Tibial artery (tissue), 4 donors: ENCODE data around the gene NLRC5.

ENCODE experiments used
- DNase-seq, 2 donors: peaks; one replicate each; pipeline ENCODE4 v3.0.0-alpha.2; 2019
- H3K27ac ChIP-seq, 2 donors: fragments of 200-600 bp; sonication (generic) in 1 of 2; 1 replicate in 1 of 2; 2 replicates in 1 of 2; pipeline ENCODE4 v1.5.1; 2018 to 2019; ENCODE audit warnings: mild to moderate bottlenecking in 1 of 2
- H3K27me3 ChIP-seq, 2 donors: fragments of 200-600 bp; sonication (generic) in 1 of 2; one replicate each; pipeline versions ENCODE4 v1.5.1 to v1.6.0; 2016 to 2019
- H3K36me3 ChIP-seq, 3 donors: fragments of 200-600 bp; sonication (generic) in 2 of 3; one replicate each; pipeline ENCODE4 v1.5.1; 2016 to 2019; ENCODE audit warnings: mild to moderate bottlenecking in 2 of 3
- H3K4me1 ChIP-seq, 4 donors: fragments of 200-600 bp; sonication (generic) in 2 of 4; 1 replicate in 3 of 4; 2 replicates in 1 of 4; pipeline ENCODE4 v1.5.1; 2016 to 2019
- H3K4me3 ChIP-seq, 2 donors: fragments of 200-600 bp; sonication (generic) in 1 of 2; 1 replicate in 1 of 2; 2 replicates in 1 of 2; pipeline ENCODE4 v1.5.1; 2018 to 2019; ENCODE audit warnings: mild to moderate bottlenecking in 2 of 2
- H3K9me3 ChIP-seq, 3 donors: fragments of 200-600 bp; sonication (generic) in 1 of 3; one replicate each; pipeline ENCODE4 v1.5.1; 2016 to 2019
- intact Hi-C: fragments of 100-400 bp; cut with DNase I; formaldehyde crosslinking; loops from one replicate; pipeline ENCODE4 v1.15.0; 2023; ENCODE audit warnings: low total_unique reads
- TF ChIP-seq, protein P1 (sequence below), 2 experiments: fragments of 200-600 bp in 1 of 2; fragments of 450-650 bp in 1 of 2; IDR thresholded peaks; one replicate each; pipeline ENCODE4 v1.5.1; 2017 to 2019; ENCODE audit warnings: antibody characterized with exemption in 2 of 2, mild to moderate bottlenecking in 1 of 2, moderate library complexity in 1 of 2

NLRC5 gene

DNA sequence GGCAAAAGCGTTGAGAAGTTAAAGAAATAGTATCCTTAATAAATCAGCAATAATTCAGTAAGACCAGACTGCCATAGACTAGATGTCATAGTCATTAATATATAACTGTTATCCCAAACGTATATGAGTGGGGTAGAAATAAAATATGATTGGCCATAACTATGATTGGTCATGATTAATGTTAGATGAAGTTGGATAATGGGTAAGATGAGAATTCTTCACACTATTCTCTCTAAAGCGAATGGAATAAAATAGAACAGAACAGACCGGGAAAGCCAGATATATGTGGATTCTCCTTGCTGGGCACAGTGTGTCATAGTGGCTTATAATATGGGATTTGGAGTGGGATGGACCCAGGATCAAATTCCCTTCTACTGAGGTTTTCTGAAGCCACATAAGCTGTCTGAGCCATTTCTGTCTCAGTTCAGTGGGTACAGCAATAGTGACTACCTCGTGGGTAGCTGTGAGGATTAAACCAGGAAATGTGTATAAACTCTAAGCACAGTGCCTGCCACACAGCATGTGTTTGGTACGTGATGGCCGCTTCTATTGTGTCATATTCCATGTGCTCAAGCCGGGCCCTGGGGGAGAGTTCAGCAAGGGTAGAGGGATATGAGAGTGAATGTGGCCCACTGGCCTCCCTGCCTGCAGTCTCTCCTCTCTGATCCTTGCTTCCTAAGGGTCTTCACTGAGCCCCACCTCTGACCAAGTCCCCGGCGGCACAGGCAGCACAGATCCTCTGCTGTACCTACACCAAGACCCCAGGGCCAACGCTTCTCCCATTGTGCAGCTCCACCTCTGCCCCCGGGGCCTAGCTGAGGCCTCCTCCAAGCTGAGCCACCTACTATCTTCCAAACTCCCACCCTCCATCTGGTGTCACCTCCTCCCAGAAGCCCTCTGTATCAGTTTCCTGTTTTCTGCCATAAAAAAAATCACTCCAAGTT lies 23.9 kb upstream of the NLRC5 start:
- Histone ChIP-seq H3K27me3 (no peaks in the 10 kb centered on the region), H3K4me1 (peaks cover 0 to 21% (median 12%) of the 10 kb centered on the region in 4 donors), H3K4me3 (no peak overlapping the region), H3K9me3 (no peaks in the 10 kb centered on the region), H3K27ac (no peak overlapping the region), H3K36me3 (no peaks in the 10 kb centered on the region)
- TF ChIP-seq, protein P1, sequence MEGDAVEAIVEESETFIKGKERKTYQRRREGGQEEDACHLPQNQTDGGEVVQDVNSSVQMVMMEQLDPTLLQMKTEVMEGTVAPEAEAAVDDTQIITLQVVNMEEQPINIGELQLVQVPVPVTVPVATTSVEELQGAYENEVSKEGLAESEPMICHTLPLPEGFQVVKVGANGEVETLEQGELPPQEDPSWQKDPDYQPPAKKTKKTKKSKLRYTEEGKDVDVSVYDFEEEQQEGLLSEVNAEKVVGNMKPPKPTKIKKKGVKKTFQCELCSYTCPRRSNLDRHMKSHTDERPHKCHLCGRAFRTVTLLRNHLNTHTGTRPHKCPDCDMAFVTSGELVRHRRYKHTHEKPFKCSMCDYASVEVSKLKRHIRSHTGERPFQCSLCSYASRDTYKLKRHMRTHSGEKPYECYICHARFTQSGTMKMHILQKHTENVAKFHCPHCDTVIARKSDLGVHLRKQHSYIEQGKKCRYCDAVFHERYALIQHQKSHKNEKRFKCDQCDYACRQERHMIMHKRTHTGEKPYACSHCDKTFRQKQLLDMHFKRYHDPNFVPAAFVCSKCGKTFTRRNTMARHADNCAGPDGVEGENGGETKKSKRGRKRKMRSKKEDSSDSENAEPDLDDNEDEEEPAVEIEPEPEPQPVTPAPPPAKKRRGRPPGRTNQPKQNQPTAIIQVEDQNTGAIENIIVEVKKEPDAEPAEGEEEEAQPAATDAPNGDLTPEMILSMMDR (IDR thresholded peaks at IDR 0.05): no peak
- intact Hi-C loops: no loop called here
- no peak for DNase-seq

DNA sequence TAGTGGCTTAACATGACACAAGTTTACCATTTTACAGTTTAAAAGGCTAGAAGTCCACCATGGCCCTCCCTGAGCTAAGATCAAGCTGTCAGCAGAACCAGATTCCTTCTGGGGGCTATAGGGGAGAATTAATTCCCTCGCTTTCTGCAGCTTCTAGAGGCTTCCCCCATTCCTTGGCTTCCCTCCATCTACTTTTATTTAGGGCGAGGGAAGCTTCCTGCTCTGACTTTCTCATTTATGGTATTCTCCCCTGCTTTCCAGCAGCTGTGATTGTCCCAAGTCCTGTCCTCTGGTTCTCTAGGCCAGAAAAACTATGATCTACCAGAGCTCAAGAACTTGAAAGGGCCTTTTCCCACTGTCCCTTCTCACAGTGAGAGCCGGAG lies 23.3 kb upstream of the NLRC5 start:
- H3K27me3 ChIP-seq: no peaks in the 10 kb centered on the region
- TF ChIP-seq, protein P1 (IDR thresholded peaks at IDR 0.05): no peak
- H3K36me3 ChIP-seq: no peaks in the 10 kb centered on the region
- intact Hi-C loops: no loop called here
- no peak overlapping the region for H3K4me3 ChIP-seq
- H3K9me3 ChIP-seq: no peaks in the 10 kb centered on the region
- no peak overlapping the region for H3K27ac ChIP-seq
- peaks cover 0 to 16% (median 12%) of the 10 kb centered on the region in 4 donors for H3K4me1 ChIP-seq
- DNase-seq: no peak

DNA sequence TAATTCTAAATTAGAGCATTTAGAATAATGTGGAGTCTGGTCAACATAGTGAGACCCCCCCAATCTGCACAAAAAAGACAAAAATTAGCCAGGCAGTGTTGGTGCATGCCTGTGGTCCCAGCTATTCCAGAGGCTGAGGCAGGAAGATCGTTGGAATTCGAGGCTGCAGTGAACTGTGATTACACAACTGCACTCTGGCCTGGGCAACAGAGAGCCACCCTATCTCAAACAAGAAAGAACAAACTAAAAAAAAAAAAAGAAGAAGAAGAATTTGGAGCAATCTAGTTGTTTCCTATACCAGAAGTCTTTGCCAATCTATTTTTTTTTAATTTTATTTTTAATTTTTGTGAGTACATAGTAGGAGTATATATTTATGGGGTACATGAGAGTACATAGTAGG lies 21.6 kb upstream of the NLRC5 start:
- Histone ChIP-seq H3K9me3 (no peaks in the 10 kb centered on the region), H3K4me1 (peaks cover 0 to 8% (median 6%) of the 10 kb centered on the region in 4 donors), H3K36me3 (no peaks in the 10 kb centered on the region), H3K27ac (no peak overlapping the region), H3K27me3 (no peaks in the 10 kb centered on the region), H3K4me3 (no peak overlapping the region)
- no peak for DNase-seq
- intact Hi-C loops: no loop called here
- TF ChIP-seq, protein P1 (IDR thresholded peaks at IDR 0.05): no peak

DNA sequence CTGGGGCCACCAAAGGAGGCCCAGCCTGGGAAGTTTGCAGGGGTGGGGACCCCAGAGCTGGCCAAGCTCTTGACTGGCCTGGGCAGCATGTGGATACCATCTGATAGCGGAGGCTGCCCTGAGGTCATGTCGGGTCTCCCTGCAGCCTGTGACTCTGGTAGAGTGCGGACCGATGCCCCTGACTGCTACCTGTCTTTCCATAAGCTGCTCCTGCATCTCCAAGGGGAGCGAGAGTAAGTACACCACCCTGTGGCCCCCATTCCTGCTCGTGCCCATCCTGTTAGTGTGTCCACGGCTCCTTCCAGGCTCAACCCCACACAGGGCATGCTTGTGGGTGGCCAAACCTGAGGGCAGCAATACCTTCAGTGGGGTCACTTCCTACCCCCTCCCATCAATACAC lies 19.6 kb upstream of the NLRC5 start:
- Histone ChIP-seq H3K36me3 (no peaks in the 10 kb centered on the region), H3K27me3 (no peaks in the 10 kb centered on the region), H3K4me3 (no peak overlapping the region), H3K27ac (no peak overlapping the region), H3K9me3 (no peaks in the 10 kb centered on the region), H3K4me1 (peaks cover 0 to 8% (median 2%) of the 10 kb centered on the region in 4 donors)
- intact Hi-C loops: no loop called here
- TF ChIP-seq, protein P1 (IDR thresholded peaks at IDR 0.05): no peak
- DNase-seq: no peak

DNA sequence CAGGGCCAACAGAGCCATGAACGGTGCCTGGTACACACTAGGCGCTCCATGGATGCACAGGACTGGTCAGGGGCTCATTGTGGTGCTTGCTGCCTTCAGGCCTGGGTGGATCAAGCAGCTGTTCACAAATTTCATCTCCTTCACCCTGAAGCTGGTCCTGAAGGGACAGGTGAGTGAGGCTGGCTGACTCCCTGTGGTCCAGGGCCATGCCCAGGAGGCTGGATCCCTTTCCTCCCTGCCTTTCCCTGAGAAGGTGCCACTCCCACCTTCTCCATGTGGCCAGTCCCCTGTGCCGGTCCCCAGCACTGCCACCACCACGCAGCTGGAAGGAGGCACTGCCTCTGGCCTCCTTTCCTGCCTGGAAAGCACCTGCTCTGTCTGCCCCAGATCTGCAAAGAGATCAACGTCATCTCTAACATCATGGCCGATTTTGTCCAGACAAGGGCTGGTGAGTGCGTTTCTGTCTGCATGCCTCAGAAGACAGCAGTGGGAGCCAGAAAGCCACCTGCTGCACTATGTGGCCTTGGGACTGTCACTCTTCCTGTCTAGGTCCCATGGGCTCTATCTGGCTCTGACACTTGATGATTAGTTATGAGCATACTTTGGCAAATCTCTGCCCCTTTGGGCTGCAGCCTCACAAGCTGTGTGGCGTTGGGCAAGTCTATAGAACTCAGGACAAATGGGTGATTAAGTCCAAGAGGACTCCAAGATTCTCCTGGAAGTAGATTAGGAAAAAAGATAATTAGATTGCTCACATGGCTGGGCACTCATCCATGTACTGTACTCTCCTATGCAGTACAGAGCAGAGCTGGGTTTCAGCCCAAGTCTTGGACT lies 18.2 kb upstream of the NLRC5 start:
- H3K9me3 ChIP-seq: no peaks in the 10 kb centered on the region
- no peaks in the 10 kb centered on the region for H3K36me3 ChIP-seq
- intact Hi-C loops: no loop called here
- no peaks in the 10 kb centered on the region for H3K27me3 ChIP-seq
- no peak overlapping the region for H3K4me3 ChIP-seq
- TF ChIP-seq, protein P1 (IDR thresholded peaks at IDR 0.05): no peak
- peaks cover 0 to under 1% (median 0%) of the 10 kb centered on the region in 4 donors for H3K4me1 ChIP-seq
- H3K27ac ChIP-seq: no peak overlapping the region
- DNase-seq: no peak
